ELF-1 (cell line): ENCODE measurements around the gene ADGRG3.
"Not testable (repeated sequence)": the region's sequence is repeated elsewhere in the genome, so short reads cannot be mapped to it uniquely, and the experiment has no call there.

Source experiments
- DNase-seq: peaks from one replicate; pipeline ENCODE4 v3.0.0-alpha.2; 2016; ENCODE audit warnings: low read depth, low spot score

ADGRG3 gene

DNA sequence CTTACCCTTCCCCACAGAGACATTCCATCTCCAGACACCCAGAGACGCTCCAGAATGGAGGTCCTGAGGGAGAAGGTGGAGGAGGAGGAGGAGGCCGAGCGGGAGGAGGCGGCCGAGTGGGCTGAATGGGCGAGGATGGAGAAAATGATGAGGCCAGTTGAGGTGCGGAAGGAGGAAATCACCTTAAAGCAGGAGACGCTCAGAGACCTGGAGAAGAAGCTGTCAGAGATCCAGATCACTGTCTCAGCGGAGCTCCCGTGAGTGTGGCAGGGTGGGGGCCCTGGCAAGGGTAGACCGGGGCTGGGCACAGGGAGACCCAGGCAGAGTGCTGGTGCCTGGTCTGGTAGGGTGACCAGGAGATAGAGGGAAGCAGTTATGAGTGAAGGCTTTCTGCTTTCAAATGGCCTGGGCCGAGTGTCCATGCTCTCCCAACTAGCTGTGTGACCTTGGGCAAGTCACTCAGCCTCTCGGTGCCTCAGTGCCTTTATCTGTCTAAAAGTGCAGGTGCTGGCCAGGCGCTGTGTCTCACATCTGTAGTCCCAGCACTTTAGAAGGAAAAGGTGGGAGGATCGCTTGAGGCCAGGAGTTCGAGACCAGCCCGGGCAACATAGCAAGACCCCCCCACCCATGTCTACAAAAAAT, 29.9 kb downstream of the ADGRG3 start:
- no peak for DNase-seq

GRCh38 chr16:57698812-57699405, 30.8 kb downstream of the ADGRG3 start:
- no peak for DNase-seq

DNA sequence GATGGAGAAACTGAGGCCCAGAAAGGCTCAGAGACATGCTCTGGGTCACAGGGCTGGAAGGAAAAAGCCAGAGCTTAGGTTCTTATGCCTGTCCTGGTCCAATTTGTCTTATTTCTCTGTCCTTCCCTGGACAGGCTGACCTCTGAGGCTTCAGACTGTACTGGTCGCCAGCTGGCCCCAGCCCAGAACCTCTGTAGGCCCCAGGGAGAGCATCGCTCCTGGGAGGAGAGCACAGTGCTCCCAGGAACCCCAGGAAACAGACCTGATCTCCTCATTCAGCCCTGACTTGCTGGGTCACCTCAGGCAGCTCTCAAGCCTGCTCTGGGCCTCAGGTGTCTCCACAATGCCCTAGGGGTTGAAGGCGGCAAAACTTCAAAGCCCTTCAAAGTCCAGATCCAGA, 31.4 kb downstream of the ADGRG3 start:
- peak; percentile 21 for DNase-seq

DNA sequence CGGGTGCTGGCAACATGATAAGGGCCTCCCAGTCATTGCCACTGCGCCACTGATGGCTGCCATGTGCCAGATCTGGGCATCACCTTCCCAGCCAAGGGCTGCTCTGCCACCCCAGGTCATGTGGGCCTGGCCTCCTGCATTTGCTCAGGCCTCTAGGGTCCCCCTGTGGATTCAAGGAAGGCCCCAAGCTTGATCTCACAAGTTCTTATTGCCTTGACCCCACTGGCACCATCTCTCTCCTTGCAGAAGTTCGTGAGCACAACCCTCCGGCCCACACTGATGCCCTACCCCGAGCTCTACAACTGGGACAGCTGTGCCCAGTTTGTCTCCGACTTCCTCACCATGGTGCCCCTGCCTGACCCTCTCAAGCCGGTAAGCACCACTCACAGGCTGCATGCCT, 31.8 kb downstream of the ADGRG3 start:
- DNase-seq: no peak

DNA sequence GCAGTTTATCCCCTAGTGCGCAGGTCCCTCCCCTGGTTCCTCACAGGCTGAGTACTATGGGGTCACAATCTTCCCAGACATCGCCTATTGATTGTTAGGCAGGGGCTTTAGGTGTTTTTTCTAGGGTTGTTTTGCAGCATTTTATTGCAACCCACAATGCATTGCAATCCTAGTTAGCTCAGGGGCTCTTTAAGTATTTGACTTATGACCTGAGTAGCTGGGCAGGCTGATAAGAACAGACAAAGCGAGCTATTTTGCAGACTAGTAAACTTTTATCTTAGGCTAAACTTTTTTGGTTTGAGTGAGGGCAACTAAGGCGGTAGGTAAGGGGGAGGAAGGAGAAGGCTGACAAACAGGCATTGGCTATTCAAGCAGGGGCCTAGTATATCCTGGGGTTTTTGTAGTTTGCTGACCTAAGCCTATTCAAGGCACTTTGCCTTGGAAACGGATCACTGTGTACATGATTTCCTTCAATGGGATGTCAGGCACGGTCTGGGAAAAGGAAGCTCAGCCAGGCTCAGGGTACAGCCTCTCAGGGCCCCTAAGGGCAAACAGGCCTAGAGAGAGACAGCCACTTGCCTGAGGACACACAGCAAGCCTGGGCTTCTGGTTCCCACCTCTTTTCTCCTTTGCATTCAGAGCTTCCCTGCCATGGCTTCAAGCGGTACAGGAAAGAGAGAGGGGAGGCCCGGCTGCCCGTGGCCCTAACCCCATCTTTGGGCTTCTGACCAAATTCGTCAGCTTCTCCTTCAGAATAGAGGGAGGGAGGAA, 32.9 kb downstream of the ADGRG3 start:
- DNase-seq: peak; percentile 75

GRCh38 chr16:57701759-57702371, 33.8 kb downstream of the ADGRG3 start:
- no peak for DNase-seq

DNA sequence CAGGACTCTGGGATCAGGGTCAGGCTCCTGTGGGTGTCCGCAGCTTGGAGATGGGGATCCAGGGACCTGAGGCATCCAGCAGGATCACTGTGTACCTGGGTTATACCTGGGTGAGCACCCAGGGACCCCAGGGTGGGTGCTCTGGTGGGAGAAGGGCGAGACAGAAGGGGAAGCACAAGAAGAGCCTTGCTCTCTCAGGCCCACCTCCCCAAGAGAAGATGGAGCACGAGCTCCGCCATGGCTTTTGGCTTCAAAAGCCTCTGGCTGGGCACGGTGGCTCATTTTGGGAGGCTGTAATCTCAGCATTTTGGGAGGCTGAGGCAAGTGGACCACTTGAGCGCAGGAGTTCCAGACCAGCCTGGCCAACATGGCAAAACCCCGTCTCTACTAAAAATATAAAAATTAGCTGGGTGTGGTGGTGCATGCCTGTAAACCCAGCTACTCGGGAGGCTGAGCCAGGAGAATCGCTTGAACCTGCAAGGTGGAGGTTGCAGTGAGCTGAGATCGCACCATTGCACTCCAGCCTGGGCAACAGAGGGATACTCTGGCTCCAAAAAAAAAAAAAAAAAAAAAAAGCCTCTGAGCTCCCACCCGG, 35.4 kb downstream of the ADGRG3 start:
- DNase-seq: no peak

- no peak for DNase-seq
These were observed 36.2 kb downstream of the ADGRG3 start for GRCh38 chr16:57704011-57704904.

DNA sequence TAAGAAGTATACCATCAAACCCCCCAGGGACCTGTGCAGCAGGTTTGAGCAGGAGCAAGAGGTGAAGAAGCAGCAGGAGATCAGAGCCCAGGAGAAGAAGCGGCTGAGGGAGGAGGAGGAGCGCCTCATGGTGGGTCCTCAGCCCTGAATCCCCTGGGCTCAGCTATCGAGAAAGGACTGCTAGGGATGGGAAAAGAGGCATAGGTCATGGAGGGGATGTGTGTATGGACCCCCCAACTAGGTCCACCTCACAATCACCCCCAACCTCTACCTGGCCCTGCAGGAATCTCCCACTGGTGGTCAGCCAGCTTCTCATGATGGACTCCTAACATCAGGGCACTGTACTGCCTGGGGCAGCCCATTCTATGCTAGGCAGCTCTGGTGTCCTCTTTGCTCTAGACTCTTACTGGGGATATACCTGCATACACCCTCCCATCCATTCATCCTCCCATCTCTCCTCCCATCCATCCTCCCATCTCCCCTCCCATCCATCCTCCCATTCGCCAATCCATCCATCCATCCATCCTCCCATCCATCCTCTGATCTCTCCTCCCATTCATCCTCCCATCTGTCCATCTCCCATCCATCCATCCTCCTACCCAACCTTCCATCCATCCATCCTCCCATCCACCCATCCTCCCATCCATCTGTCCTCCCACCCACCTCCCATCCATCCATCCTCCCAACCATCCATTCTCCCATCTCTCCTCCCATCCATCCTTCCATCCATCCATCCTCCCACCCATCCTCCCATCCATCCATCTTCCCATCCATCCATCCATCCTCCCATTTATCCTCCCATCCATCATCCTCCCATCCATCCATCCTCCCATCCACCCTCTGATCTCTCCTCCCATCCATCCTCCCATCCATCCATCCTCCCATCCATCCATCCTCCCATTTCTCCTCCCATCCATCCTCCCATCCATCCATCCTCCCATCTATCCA, 37.1 kb downstream of the ADGRG3 start:
- no peak for DNase-seq

- DNase-seq: no peak
These were observed 38.6 kb downstream of the ADGRG3 start for GRCh38 chr16:57706717-57707116.

DNA sequence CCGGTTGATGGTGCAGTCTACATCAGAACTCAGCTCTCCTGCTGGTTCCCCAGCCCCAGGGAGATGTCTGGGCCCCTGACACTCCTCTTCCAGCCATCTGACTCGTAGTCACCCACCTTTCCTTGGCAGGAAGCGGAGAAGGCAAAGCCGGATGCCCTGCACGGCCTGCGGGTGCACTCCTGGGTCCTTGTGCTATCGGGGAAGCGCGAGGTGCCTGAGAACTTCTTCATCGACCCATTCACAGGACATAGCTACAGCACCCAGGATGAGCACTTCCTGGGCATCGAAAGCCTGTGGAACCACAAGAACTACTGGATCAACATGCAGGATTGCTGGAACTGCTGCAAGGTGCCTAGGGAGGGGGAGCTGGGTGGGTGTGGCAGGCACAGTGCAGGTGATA, 39.2 kb downstream of the ADGRG3 start:
- no peak for DNase-seq

DNA sequence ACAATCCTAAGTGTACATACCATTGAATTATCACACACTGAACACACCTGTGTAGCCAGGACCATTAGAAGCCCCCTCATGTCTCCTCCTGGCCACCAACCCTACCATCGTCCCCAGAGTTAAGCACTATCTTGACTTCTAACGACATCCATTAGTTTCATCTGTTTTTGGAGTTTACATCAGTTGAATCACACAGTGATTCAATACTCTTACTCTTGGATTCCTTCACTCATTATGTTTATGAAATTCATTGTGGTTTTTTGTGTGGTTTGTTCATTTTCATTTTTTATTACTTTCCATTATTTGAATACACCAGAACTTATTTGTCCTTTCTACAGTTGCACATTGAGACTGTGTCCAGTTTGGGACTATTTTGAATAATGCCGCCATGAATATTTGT, 40.1 kb downstream of the ADGRG3 start:
- DNase-seq: no peak

- no peak for DNase-seq
These were observed 41.6 kb downstream of the ADGRG3 start for GRCh38 chr16:57709663-57710062.

GRCh38 chr16:57711346-57711745, 43.2 kb downstream of the ADGRG3 start:
- no peak for DNase-seq

GRCh38 chr16:57711993-57712392, 43.9 kb downstream of the ADGRG3 start:
- DNase-seq: no peak

DNA sequence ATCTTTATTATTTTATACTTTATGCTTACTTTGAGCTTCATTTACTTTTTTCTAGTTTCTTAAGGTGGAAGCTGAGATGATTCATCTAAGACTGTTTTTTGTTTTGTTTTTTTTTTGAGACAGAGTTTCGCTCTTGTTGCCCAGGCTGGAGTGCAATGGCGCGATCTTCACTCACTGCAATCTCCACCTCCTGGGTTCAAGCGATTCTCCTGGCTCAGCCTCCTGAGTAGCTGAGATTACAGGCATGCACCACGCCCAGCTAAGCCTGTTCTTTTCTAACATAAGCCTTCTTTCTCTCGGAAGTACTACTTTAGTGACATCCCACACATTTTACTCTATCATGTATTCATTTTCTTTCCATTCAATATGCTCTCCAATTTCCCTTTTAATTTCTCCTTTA, 44.5 kb downstream of the ADGRG3 start:
- DNase-seq: not testable (repeated sequence)

DNA sequence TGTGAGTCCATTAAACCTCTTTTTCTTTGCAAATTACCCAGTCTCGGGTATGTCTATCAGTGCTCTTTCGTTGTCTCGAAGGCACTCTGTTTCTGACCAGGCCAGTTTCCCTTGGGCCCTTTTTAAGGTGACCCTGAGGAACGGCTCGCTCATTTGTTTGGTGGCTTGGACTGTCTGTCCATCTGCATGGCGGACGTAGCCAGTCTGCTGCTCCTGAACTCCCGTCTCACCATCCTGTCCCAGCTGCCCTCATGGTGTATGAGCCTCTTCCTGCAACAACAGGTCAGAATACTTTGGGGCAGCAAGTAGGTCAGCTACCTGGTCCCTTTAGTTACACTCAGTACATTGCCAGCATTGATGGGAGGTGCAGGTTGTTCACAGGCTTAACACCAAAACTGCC, 45.5 kb downstream of the ADGRG3 start:
- no peak for DNase-seq

DNA sequence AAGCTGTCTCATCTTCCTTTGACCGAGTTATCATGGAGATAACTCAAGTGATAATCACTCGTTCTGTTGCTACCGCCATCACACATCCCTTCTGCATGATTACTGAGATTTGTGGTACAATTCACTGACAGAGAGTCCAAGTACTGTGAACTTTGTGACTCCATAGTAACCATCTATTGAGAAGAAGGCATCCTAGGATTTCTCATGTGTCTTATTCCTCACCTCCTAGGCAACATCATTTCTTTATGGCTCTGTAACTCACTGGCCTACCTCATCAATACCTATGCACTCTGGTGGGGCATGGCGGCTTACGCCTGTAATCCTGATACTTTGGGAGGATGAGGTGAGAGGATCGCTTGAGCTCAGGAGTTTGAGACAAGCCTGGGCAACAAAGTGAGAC, 45.9 kb downstream of the ADGRG3 start:
- DNase-seq: no peak

GRCh38 chr16:57720142-57720575, 52.1 kb downstream of the ADGRG3 start:
- peak; percentile 65 for DNase-seq
